BLaER1 treated with 17β-estradiol and CSF1 and Interleukin-3, amounts not matched to agents 10 nM and 100 nM (cell line): ENCODE measurements around the gene STXBP4.

Experiments used
- H3K27ac ChIP-seq, 11 experiments: shearing (Covaris generic); formaldehyde crosslinking; 2 replicates each; pipeline ENCODE4 v1.8.1; 2022
- H3K27me3 ChIP-seq, 11 experiments: shearing (Covaris generic); formaldehyde crosslinking; 2 replicates each; pipeline ENCODE4 v1.8.1; 2022
- H3K36me3 ChIP-seq, 11 experiments: shearing (Covaris generic); formaldehyde crosslinking; 2 replicates each; pipeline ENCODE4 v1.8.1; 2022
- H3K4me1 ChIP-seq, 10 experiments: shearing (Covaris generic); formaldehyde crosslinking; 2 replicates each; pipeline ENCODE4 v1.8.1; 2022
- H3K4me2 ChIP-seq, 11 experiments: shearing (Covaris generic); formaldehyde crosslinking; 2 replicates each; pipeline ENCODE4 v1.8.1; 2022
- H3K4me3 ChIP-seq, 10 experiments: shearing (Covaris generic); formaldehyde crosslinking; 2 replicates each; pipeline ENCODE4 v1.8.1; 2022
- H3K9ac ChIP-seq, 11 experiments: shearing (Covaris generic); formaldehyde crosslinking; 2 replicates each; pipeline ENCODE4 v1.8.1; 2022
- H3K9me3 ChIP-seq, 11 experiments: shearing (Covaris generic); formaldehyde crosslinking; replicated peaks in 1 of 11; 2 replicates each; pipeline ENCODE4 v1.8.1; 2022
- H4K20me1 ChIP-seq, 11 experiments: shearing (Covaris generic); formaldehyde crosslinking; 2 replicates each; pipeline ENCODE4 v1.8.1; 2022
- Cebpa-rat ChIP-seq, 11 experiments: shearing (Covaris generic); IDR thresholded peaks; 2 replicates each; pipeline ENCODE4 v1.8.1; 2022

Gene STXBP4

DNA sequence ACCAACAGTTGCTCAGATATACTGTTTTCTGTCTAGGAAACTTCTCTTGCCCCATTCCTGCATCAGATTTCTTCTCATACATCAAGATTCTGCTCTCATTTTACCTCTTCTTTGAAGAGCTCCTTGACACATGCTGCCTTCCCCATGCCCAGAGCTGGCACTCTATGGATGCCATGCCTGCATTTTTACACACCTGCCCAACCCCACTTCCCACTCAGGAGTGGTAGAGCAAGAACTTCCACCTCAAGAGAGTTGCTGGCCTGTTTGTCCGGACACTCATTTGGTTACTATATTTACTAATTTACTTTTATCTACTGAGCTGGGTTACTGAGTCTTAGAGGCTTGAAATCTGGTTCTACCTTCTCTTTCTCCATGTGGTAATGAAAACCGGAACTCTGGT lies 197.9 kb downstream of the STXBP4 start:
- Histone ChIP-seq H3K27ac (no peak overlapping the region), H3K9me3 (no peaks in the 10 kb centered on the region), H3K36me3 (peaks cover 0 to 6% (median 0%) of the 10 kb centered on the region in 11 experiments; a peak in 1 of 22 replicates), H3K9ac (no peak overlapping the region), H4K20me1 (no peaks in the 10 kb centered on the region), H3K27me3 (no peaks in the 10 kb centered on the region), H3K4me2 (no peak overlapping the region), H3K4me3 (no peak overlapping the region), H3K4me1 (peaks cover 0 to 12% (median 9%) of the 10 kb centered on the region in 10 experiments; a peak in 16 of 20 replicates)
- TF ChIP-seq Cebpa-rat (IDR thresholded peaks at IDR 0.05), result no peak

DNA sequence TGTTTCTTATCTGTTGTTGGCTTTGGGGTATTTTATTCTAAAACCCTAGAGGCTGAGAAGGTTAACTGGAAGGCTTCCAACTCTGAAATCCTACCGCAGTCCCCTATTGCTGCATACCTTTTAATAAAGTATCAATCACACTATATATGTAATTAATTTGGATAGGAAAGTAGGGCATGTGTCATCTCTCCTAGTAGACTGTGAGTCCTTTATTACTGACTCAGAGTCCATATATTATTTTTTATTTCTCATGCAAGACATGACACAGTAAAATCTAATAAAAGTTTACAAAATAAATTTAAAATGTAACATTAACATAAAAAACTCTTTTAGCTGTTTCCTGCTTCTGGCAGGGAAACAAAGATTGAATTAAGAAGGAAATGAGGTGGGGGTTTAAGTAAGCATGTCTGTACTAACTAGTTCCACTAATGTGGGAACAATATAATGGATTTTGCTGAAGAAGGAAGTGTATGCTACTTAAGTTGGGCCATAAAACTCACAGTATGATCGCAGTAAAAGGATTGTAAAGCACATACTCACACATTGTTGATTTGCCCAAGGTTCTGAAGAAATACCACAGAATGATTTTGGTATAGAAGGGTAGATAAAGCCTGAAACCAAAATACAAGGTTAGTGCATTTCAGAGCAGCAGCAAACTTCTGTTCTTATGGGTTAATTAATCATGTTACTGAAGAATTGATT lies 198.6 kb downstream of the STXBP4 start:
- H3K27me3 ChIP-seq, result no peaks in the 10 kb centered on the region
- no peak overlapping the region for H3K4me3 ChIP-seq
- no peak overlapping the region for H3K4me2 ChIP-seq
- H3K36me3 ChIP-seq, result peaks cover 0 to 6% (median 0%) of the 10 kb centered on the region in 11 experiments; a peak in 1 of 22 replicates
- H3K27ac ChIP-seq, result no peak overlapping the region
- H3K4me1 ChIP-seq, result peaks cover 0 to 11% (median 9%) of the 10 kb centered on the region in 10 experiments; a peak in 16 of 20 replicates
- H3K9me3 ChIP-seq, result no peaks in the 10 kb centered on the region
- TF ChIP-seq Cebpa-rat (IDR thresholded peaks at IDR 0.05), result no peak
- no peak overlapping the region for H3K9ac ChIP-seq
- H4K20me1 ChIP-seq, result no peaks in the 10 kb centered on the region

DNA sequence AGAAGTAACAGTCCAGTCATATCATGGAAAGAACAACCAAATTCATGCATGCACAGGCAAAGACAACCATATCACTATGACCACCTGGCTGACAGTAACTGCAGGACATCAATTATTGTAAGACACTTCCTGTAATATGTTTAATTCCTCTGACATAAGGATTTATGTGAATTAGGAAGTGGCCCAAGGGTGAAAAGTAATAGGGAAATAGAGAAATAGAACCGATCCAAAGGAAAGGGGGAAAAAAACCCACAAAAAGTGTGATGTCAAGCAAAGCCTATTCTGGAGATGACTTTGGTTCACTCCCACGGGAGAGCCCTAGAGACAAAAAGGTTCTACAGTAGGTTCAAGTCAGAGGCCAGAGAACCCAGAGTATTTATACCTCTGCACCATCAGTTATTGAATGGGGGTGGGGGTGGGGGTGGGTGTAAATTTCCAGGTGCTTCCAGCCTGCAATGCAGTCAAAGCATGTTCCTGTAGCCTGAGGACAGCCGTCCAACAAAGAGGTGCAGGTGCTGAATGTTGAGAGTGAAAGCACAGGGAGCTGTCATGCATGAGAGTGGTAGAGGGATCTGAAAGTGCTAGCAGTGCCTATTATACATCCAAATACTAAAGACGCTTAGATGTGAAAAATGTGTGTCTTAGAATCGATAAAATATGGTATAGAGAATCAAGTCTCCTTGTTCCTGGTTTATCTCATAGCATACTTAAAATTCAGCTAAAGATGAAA lies 200.6 kb downstream of the STXBP4 start:
- peaks cover 0 to 11% (median 0%) of the 10 kb centered on the region in 11 experiments; a peak in 1 of 22 replicates for H3K36me3 ChIP-seq
- no peaks in the 10 kb centered on the region for H3K27me3 ChIP-seq
- no peak overlapping the region for H3K9ac ChIP-seq
- no peak overlapping the region for H3K4me3 ChIP-seq
- TF ChIP-seq Cebpa-rat (IDR thresholded peaks at IDR 0.05), result no peak
- H3K9me3 ChIP-seq, result peaks cover 4 to 10% (median 6%) of the 10 kb centered on the region in 11 experiments; a peak in 14 of 22 replicates
- H3K4me1 ChIP-seq, result peaks cover 0 to 11% (median 9%) of the 10 kb centered on the region in 10 experiments; a peak in 14 of 20 replicates
- peak overlapping the region in 6 of 11 experiments; percentile 15 to 23 (median 18); a peak in 5 of 22 replicates for H3K4me2 ChIP-seq
- H3K27ac ChIP-seq, result no peak overlapping the region
- H4K20me1 ChIP-seq, result no peaks in the 10 kb centered on the region

DNA sequence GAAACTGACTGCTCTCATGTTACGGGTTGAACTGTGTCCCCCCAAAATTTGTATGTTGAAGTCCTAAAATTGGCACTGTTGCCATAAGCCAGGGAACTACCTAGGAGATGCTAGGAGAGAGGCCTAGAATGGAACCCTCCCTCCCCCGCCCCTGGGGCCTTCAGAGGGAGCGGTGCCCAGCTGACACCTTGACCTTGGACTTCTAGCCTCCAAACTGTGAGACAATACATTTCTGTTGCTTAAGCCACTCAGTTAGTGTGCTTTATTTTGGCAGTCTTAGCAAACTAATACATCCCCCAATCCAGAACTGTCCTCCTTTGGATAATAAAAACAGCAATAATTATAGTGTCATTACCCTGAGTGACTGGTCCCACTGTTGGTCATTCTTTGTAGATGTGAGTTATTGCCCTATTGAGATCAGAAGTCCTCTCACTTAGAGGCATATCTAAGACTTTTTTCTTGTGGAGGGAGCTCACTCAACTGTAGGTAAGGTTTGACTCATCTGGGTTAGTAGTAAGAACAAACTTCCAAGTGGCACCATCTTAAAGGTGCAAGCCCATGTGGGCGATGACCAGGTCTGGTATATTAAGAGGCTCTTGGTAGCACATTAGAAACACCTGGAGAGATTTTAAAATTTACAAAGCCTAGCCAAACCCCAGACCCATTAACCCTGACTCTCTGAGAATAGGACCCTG lies 203.2 kb downstream of the STXBP4 start:
- Histone ChIP-seq H3K9ac (no peak overlapping the region), H3K9me3 (peaks cover 4 to 13% (median 8%) of the 10 kb centered on the region in 11 experiments; a peak in 15 of 22 replicates), H3K4me3 (no peak overlapping the region), H4K20me1 (no peaks in the 10 kb centered on the region), H3K36me3 (0 out of 22 replicates have a peak, but pooled peaks cover 0 to 6% (median 0%) of the 10 kb centered on the region in 11 experiments), H3K27me3 (no peaks in the 10 kb centered on the region), H3K4me1 (peaks cover 17 to 33% (median 26%) of the 10 kb centered on the region in 10 experiments), H3K4me2 (no peak overlapping the region), H3K27ac (no peak overlapping the region)
- TF ChIP-seq Cebpa-rat (IDR thresholded peaks at IDR 0.05), result no peak

DNA sequence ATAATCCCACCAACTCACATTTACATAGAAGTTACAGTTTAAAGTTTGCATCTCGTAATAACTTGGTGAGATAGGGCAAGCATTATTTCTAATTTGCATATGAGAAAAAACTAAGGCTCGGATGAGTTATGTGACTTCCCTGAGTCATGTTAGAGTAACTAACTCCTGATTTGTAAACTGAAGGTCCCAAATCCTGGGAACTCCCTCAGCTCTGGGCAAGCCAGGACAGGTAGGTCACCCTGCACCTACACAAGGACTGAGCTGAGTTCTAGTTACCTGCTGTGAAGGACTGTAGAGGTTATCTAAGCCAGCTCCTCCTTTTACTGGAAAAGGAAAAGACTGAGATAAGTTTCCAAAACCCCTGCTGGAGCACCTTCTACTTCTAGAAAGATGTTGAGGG lies 204.0 kb downstream of the STXBP4 start:
- no peak overlapping the region for H3K4me3 ChIP-seq
- H4K20me1 ChIP-seq, result no peaks in the 10 kb centered on the region
- no peak overlapping the region for H3K4me2 ChIP-seq
- no peak for TF ChIP-seq Cebpa-rat (IDR thresholded peaks at IDR 0.05)
- no peak overlapping the region for H3K27ac ChIP-seq
- H3K4me1 ChIP-seq, result peaks cover 21 to 37% (median 27%) of the 10 kb centered on the region in 10 experiments
- H3K9me3 ChIP-seq, result peaks cover 4 to 13% (median 8%) of the 10 kb centered on the region in 11 experiments; a peak in 15 of 22 replicates
- 0 out of 22 replicates have a peak, but pooled peaks cover 0 to 6% (median 0%) of the 10 kb centered on the region in 11 experiments for H3K36me3 ChIP-seq
- H3K27me3 ChIP-seq, result no peaks in the 10 kb centered on the region
- no peak overlapping the region for H3K9ac ChIP-seq

DNA sequence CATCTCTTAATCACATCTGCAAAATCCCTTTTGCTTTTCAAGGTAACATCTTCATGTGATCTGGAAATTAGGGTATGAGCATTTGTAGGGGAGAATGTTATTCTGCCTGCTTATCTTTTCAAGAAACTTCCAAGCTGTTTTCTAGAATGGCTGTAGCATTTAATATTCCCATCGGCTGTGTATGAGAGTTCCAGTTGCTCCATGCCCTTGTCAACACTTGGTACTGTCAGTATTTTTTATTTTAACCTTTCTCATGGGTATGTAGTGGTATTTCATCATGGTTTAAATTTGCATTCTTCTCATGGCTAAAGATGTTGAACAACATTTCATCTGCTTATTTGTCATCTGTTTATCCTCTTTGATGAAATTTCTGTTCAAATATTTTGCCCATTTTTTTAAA lies 205.6 kb downstream of the STXBP4 start:
- no peaks in the 10 kb centered on the region for H3K27me3 ChIP-seq
- H4K20me1 ChIP-seq, result no peaks in the 10 kb centered on the region
- H3K4me1 ChIP-seq, result peaks cover 18 to 30% (median 22%) of the 10 kb centered on the region in 10 experiments
- 0 out of 22 replicates have a peak, but pooled peaks cover 0 to 6% (median 0%) of the 10 kb centered on the region in 11 experiments for H3K36me3 ChIP-seq
- H3K27ac ChIP-seq, result no peak overlapping the region
- no peak for TF ChIP-seq Cebpa-rat (IDR thresholded peaks at IDR 0.05)
- H3K4me2 ChIP-seq, result no peak overlapping the region
- no peak overlapping the region for H3K9ac ChIP-seq
- no peak overlapping the region for H3K4me3 ChIP-seq
- H3K9me3 ChIP-seq, result peaks cover 4 to 13% (median 8%) of the 10 kb centered on the region in 11 experiments; a peak in 15 of 22 replicates

DNA sequence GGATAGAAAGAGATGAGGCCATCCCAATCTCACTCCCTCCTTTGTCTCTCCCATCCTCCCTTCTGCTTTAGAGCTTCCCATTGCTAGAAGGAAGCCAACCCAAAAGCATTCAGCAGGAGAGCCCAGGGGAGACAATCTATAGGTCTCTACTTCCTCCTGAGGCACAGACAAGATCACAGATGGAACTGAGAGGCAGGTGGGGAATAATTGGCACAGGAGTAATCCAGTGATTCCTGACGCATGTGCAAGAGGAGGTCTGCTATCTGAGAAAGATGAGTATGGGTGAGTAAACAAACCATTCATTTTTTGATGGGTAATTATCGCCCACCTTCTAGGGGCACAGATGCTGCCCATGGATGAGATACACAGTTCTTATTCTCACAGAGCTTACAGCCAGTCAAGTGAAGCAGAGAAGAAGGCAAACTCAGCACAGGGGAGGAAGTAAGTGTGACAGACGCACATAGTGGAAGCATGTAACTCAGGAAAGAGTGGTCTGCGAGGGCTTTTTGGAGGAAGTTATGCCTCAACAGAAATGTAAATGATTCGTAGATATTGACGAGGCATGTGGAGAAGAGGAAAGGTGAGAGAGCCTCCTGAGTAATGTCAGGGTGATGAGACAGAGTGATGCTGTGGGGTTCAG lies 207.3 kb downstream of the STXBP4 start:
- no peak overlapping the region for H3K27ac ChIP-seq

DNA sequence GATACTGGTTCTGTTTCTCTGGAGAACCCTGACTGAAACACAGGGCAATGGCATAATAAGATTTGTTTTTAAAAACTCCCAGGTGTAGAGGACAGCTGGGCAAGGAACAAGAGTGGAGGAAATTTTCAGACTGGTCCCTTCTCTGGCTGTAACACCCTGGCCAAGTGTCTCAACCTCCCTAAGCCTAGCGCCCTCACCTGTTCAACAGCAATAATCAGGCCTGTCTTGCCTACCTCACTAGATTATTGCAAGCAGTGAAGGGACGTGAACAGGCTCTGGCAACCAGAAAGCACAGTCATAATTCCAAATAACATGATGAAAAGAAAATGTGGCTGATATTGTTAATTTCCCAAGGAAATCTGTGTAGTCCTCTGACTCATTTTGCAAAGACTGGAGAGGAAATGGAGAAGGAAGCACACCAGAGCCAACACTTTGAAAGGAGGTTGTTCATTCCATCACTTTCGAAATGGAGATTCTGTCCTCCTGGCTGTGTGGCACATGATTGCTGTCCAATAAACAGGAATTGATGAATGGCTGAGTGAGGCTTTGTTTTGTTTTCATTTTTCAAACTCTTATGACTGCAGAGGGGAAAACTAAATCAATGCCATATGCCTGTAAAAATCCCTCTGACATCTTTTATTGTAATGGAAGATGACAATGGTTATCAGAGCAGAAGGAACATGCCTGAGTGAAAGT lies 208.7 kb downstream of the STXBP4 start:
- Histone ChIP-seq H3K4me3 (no peak overlapping the region), H3K4me1 (peaks cover 15 to 26% (median 21%) of the 10 kb centered on the region in 10 experiments; a peak in 19 of 20 replicates), H3K27me3 (no peaks in the 10 kb centered on the region), H3K27ac (no peak overlapping the region), H3K36me3 (0 out of 22 replicates have a peak, but pooled peaks cover 0 to 6% (median 0%) of the 10 kb centered on the region in 11 experiments), H3K4me2 (no peak overlapping the region), H3K9ac (no peak overlapping the region), H4K20me1 (no peaks in the 10 kb centered on the region), H3K9me3 (peaks cover 4 to 13% (median 8%) of the 10 kb centered on the region in 11 experiments; a peak in 15 of 22 replicates)
- TF ChIP-seq Cebpa-rat (IDR thresholded peaks at IDR 0.05), result no peak

More for the DNA sequence above, 207.3 kb downstream of the STXBP4 start:
- H3K27me3 ChIP-seq, result no peaks in the 10 kb centered on the region
- H3K4me3 ChIP-seq, result no peak overlapping the region
- H4K20me1 ChIP-seq, result no peaks in the 10 kb centered on the region
- H3K4me1 ChIP-seq, result peaks cover 15 to 26% (median 21%) of the 10 kb centered on the region in 10 experiments; a peak in 19 of 20 replicates
- H3K9me3 ChIP-seq, result peaks cover 4 to 13% (median 8%) of the 10 kb centered on the region in 11 experiments; a peak in 15 of 22 replicates
- 0 out of 22 replicates have a peak, but pooled peaks cover 0 to 6% (median 0%) of the 10 kb centered on the region in 11 experiments for H3K36me3 ChIP-seq
- no peak for TF ChIP-seq Cebpa-rat (IDR thresholded peaks at IDR 0.05)
- H3K9ac ChIP-seq, result no peak overlapping the region
- H3K4me2 ChIP-seq, result peak overlapping the region; percentile 27 to 67 (median 63); a peak in 21 of 22 replicates
